Measurements from ENCODE around the gene CELF4. TPM values are rescaled to one million over a fixed set of nuclear protein-coding genes. Genes with fewer than 3 reads are reported as not detected.

CELF4 gene
- total and polyA plus RNA-seq, 2 donors (not counting 3 experiments of a cell fraction or from before 2014, with no cell fraction given) = not detected

DNA sequence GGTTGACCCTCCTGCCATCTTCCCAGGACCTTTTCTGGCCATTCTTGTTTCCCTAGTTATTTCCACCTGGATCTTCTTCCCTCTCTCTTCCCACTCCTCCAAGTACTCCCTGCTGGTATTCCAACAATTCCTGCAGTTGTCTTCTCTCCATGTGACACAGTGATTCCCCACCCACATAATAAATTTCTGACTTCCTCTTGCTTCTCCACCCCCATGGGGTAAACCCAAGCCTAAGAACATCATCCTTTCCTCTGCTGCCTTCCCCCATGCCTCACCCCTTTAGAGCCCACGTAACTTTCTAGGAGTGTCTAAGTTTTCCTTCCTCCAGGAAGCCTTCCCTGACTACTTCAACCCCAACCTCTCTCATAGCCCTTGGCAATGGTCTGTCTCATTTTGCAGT, 72.6 kb downstream of the CELF4 start:
- no peak for FAIRE-seq
- TF ChIP-seq MYC (IDR thresholded peaks at IDR 0.05; ENCODE audit: low read depth, low read length) = no peak
- TF ChIP-seq, protein P1, sequence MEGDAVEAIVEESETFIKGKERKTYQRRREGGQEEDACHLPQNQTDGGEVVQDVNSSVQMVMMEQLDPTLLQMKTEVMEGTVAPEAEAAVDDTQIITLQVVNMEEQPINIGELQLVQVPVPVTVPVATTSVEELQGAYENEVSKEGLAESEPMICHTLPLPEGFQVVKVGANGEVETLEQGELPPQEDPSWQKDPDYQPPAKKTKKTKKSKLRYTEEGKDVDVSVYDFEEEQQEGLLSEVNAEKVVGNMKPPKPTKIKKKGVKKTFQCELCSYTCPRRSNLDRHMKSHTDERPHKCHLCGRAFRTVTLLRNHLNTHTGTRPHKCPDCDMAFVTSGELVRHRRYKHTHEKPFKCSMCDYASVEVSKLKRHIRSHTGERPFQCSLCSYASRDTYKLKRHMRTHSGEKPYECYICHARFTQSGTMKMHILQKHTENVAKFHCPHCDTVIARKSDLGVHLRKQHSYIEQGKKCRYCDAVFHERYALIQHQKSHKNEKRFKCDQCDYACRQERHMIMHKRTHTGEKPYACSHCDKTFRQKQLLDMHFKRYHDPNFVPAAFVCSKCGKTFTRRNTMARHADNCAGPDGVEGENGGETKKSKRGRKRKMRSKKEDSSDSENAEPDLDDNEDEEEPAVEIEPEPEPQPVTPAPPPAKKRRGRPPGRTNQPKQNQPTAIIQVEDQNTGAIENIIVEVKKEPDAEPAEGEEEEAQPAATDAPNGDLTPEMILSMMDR (IDR thresholded peaks at IDR 0.05; ENCODE audit: extremely low read depth in 1 of 2, insufficient read depth in 1 of 2, low read depth in 1 of 2, low read length in 2 of 2) = no peak
- no peak for TF ChIP-seq EZH2 (IDR thresholded peaks at IDR 0.05; ENCODE audit: borderline replicate concordance, low read depth, low read length, severe bottlenecking)
- no peak for TF ChIP-seq POLR2A (IDR thresholded peaks at IDR 0.05; ENCODE audit: low read depth, low read length)
- TF ChIP-seq POLR2AphosphoS5 (IDR thresholded peaks at IDR 0.05; ENCODE audit: insufficient read depth, low read depth, low read length) = no peak
- no peak for TF ChIP-seq FOS (IDR thresholded peaks at IDR 0.05; ENCODE audit: borderline replicate concordance, insufficient read depth, low read length)
- TF ChIP-seq JUN (IDR thresholded peaks at IDR 0.05; ENCODE audit: borderline replicate concordance, insufficient read depth, insufficient read length, low read depth) = no peak
- no peak for TF ChIP-seq GATA2 (IDR thresholded peaks at IDR 0.05; ENCODE audit: insufficient read depth, insufficient read length, low read depth, low read length)
- TF ChIP-seq, protein P2, sequence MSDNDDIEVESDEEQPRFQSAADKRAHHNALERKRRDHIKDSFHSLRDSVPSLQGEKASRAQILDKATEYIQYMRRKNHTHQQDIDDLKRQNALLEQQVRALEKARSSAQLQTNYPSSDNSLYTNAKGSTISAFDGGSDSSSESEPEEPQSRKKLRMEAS (IDR thresholded peaks at IDR 0.05; ENCODE audit: insufficient read depth, insufficient read length) = no peak
- no peak overlapping the region for H3K4me3 ChIP-seq (replicated peaks in 1 of 3; ENCODE audit: insufficient read depth in 1 of 3, low read depth in 1 of 3, low read length in 3 of 3)
- no peak overlapping the region for H3K27ac ChIP-seq (ENCODE audit: insufficient read depth, low read depth, low read length)
- H3K4me2 ChIP-seq (ENCODE audit: insufficient read depth, low read length) = no peak overlapping the region
- H3K27me3 ChIP-seq (ENCODE audit: control insufficient read depth in 2 of 2, insufficient read depth in 2 of 2, low read length in 2 of 2) = no peaks in the 10 kb centered on the region
- no peak overlapping the region for H3K9ac ChIP-seq (replicated peaks; ENCODE audit: extremely low read depth, insufficient read depth, low read length)
- H3K4me1 ChIP-seq (ENCODE audit: control insufficient read depth, extremely low read depth, insufficient read depth, low read length) = peaks cover 3% of the 10 kb centered on the region
- H3K36me3 ChIP-seq (ENCODE audit: control insufficient read depth in 2 of 2, extremely low read depth in 1 of 2, insufficient read depth in 2 of 2, low read length in 2 of 2) = no peaks in the 10 kb centered on the region
- intact Hi-C loops (cut with micrococcal nuclease) = no loop called here
- no TSS peak for BruUV-seq (replicated peaks)
- H4K20me1 ChIP-seq (replicated peaks; ENCODE audit: control insufficient read depth, extremely low read depth, insufficient read depth, low read length) = no peaks in the 10 kb centered on the region
- ChIA-PET CTCF (no interaction called here), POLR2A (no interaction called here)
- no peaks in the 10 kb centered on the region for H3K79me2 ChIP-seq (ENCODE audit: control insufficient read depth, insufficient read depth, low read length)
- no peak for DNase-seq (ENCODE audit: low read depth, low spot score)
- H2AFZ ChIP-seq (ENCODE audit: low read depth, low read length) = no peak overlapping the region
- no peaks in the 10 kb centered on the region for H3K9me1 ChIP-seq (replicated peaks; ENCODE audit: control insufficient read depth, extremely low read depth, insufficient read depth, low read length)
- dilution Hi-C loops (cut with MboI; ENCODE audit: extremely low pct_ligation_motif_present, low sequenced_read_pairs) = no loop called here
- H3K9me3 ChIP-seq (replicated peaks; ENCODE audit: control insufficient read depth, insufficient read depth, low read length) = no peaks in the 10 kb centered on the region
